Stomach (tissue), 9 donors: ENCODE data around the gene ANKS1B. TPM values are rescaled to one million over a fixed set of nuclear protein-coding genes. Genes with fewer than 3 reads are reported as not detected.

Experiments
- DNase-seq, 2 donors: peaks; one replicate each; pipeline versions ENCODE4 v3.0.0 to v3.0.0-alpha.2; 2013 to 2019
- H3K27ac ChIP-seq, 5 donors: fragments of 200-600 bp in 4 of 5; sonication (generic) in 4 of 5; one replicate each; pipeline ENCODE4 v1.5.1; 2013 to 2019; ENCODE audit warnings: mild to moderate bottlenecking in 1 of 5, moderate library complexity in 1 of 5
- H3K27me3 ChIP-seq, 3 donors: fragments of 200-600 bp; sonication (generic); one replicate each; pipeline ENCODE4 v1.5.1; 2017 to 2019; ENCODE audit warnings: mixed run types in 1 of 3
- H3K36me3 ChIP-seq, 4 donors: fragments of 200-600 bp; sonication (generic); 1 replicate in 3 of 4; 2 replicates in 1 of 4; pipeline ENCODE4 v1.5.1; 2016 to 2019
- H3K4me1 ChIP-seq, 4 donors: fragments of 200-600 bp; sonication (generic); one replicate each; pipeline ENCODE4 v1.5.1; 2016 to 2019
- H3K4me3 ChIP-seq, 4 donors: fragments of 200-600 bp; sonication (generic) in 3 of 4; one replicate each; pipeline ENCODE4 v1.5.1; 2016 to 2019; ENCODE audit warnings: mild to moderate bottlenecking in 1 of 4
- H3K9me3 ChIP-seq, 4 donors: fragments of 200-600 bp; sonication (generic); one replicate each; pipeline ENCODE4 v1.5.1; 2016 to 2019
- CTCF ChIP-seq, 7 experiments: fragments of 450-650 bp in 4 of 7; fragments of 200-600 bp in 3 of 7; sonication (generic) in 3 of 7; IDR thresholded peaks; one replicate each; pipeline ENCODE4 v1.5.1; 2016 to 2019; ENCODE audit warnings: antibody characterized with exemption in 7 of 7, control low read depth in 2 of 7, mild to moderate bottlenecking in 1 of 7
- EP300 ChIP-seq: sonication (generic); formaldehyde crosslinking; IDR thresholded peaks from one replicate; pipeline ENCODE4 v1.6.1; 2017; ENCODE audit warnings: antibody characterized with exemption
- POLR2A ChIP-seq, 4 donors: fragments of 450-650 bp; IDR thresholded peaks; one replicate each; pipeline ENCODE4 v1.6.1; 2016; ENCODE audit warnings: antibody characterized with exemption in 4 of 4, control low read depth in 2 of 4, mild to moderate bottlenecking in 1 of 4, moderate library complexity in 1 of 4
- POLR2AphosphoS5 ChIP-seq, 3 donors: sonication (generic); formaldehyde crosslinking; IDR thresholded peaks; one replicate each; pipeline ENCODE4 v1.6.1; 2016; ENCODE audit warnings: antibody characterized with exemption in 3 of 3
- WGBS, 5 donors: extraction: QIAGEN DNeasy Blood & Tissue Kit in 3 of 5; methylation state at CpG; one replicate each; pipeline versions ENCODE4 v1.1.5 to v1.1.7; 2013 to 2018; 5-methylcytosine and 5-hydroxymethylcytosine counted together
- intact Hi-C: fragments of 100-400 bp; cut with DNase I; formaldehyde crosslinking; loops from one replicate; pipeline ENCODE4 v1.15.1; 2023; ENCODE audit warnings: low total_unique reads
- polyA plus RNA-seq, 3 donors: library from polyadenylated mRNA; stranded (reverse); fragments of 200-250 nt; gene quantifications; one replicate each; pipeline ENCODE4 v1.2.3, GENCODE V29; 2013
- total RNA-seq, 5 donors: library from RNA; depleted of rRNA; stranded (reverse); fragments of >200 nt; gene quantifications; one replicate each; pipeline versions ENCODE4 v1.1.0 to v1.2.3, GENCODE V29; 2014 to 2016
- donor health status: healthy with polysubstance abuse.
- donor health status: Bipolar disorder and iron deficiency.
- donor health status: healthy.

ANKS1B gene
- total and polyA plus RNA-seq, 8 donors, result 0.73 to 26.8 (median 2.2) TPM; not detected in 2

- TF ChIP-seq CTCF (IDR thresholded peaks at IDR 0.05) (peak in 1 of 7 experiments; percentile 16), POLR2AphosphoS5 (IDR thresholded peaks at IDR 0.05) (no peak)
- peak in 1 of 2 donors; percentile 3 for DNase-seq
These were observed 365.2 kb downstream of the ANKS1B start for GRCh38 chr12:99619389-99620158.

DNA sequence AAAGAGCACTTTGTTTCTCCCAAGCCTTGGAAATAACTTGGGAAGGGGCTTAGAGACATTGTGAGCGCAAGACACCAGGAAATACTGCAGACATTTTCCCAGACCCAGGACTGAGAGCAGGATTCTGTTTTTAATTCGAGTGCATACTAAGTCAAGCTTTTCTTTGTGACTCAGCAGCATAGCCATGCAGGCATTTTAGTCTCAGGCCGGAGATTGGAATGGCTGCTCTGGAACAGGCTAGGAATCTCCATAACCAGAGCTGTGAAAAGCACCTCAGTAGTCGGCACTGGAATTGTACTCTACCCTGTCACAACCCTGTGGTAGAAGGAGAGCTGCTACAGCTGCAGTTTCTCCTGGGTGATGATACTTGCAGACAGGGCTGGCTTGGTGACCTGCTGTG is 366.1 kb downstream of the ANKS1B start:
- no peaks in the 10 kb centered on the region for H3K4me1 ChIP-seq
- DNase-seq, result no peak
- H3K9me3 ChIP-seq, result peaks cover 0 to 35% (median 22%) of the 10 kb centered on the region in 4 donors
- no peaks in the 10 kb centered on the region for H3K36me3 ChIP-seq
- WGBS, 5 donors, result 80 to 89% (median 84%) methylated on average over 3 to 4 of the region's 4 CpGs
- no peak overlapping the region for H3K27ac ChIP-seq
- intact Hi-C loops, result no loop called here
- no peak overlapping the region for H3K4me3 ChIP-seq
- H3K27me3 ChIP-seq, result no peaks in the 10 kb centered on the region
- TF ChIP-seq EP300, result no peak
- TF ChIP-seq CTCF (IDR thresholded peaks at IDR 0.05), result no peak
- no peak for TF ChIP-seq POLR2AphosphoS5 (IDR thresholded peaks at IDR 0.05)
- TF ChIP-seq POLR2A (IDR thresholded peaks at IDR 0.05), result no peak

More at GRCh38 chr12:99619389-99620158, 365.2 kb downstream of the ANKS1B start:
- no peak overlapping the region for H3K4me3 ChIP-seq
- no peaks in the 10 kb centered on the region for H3K4me1 ChIP-seq
- 47 to 68% (median 58%) methylated on average over 4 to 7 of the region's 7 CpGs for WGBS, 5 donors
- intact Hi-C loops, result no loop called here
- no peaks in the 10 kb centered on the region for H3K27me3 ChIP-seq
- no peaks in the 10 kb centered on the region for H3K36me3 ChIP-seq
- H3K9me3 ChIP-seq, result peaks cover 0 to 37% (median 22%) of the 10 kb centered on the region in 4 donors
- no peak overlapping the region for H3K27ac ChIP-seq

GRCh38 chr12:99611599-99611998 is 373.1 kb downstream of the ANKS1B start:
- Histone ChIP-seq H3K4me1 (no peaks in the 10 kb centered on the region), H3K4me3 (no peak overlapping the region), H3K27me3 (no peaks in the 10 kb centered on the region), H3K27ac (no peak overlapping the region), H3K36me3 (no peaks in the 10 kb centered on the region), H3K9me3 (peaks cover 0 to 15% (median 0%) of the 10 kb centered on the region in 4 donors)
- intact Hi-C loops, result no loop called here
- no peak for TF ChIP-seq EP300
- no peak for TF ChIP-seq POLR2A (IDR thresholded peaks at IDR 0.05)
- no peak for TF ChIP-seq CTCF (IDR thresholded peaks at IDR 0.05)
- TF ChIP-seq POLR2AphosphoS5 (IDR thresholded peaks at IDR 0.05), result no peak
- DNase-seq, result no peak
- 89 to 92% (median 91%) methylated on average over 3 of the region's 3 CpGs for WGBS, 5 donors

- Histone ChIP-seq H3K27ac (no peak overlapping the region), H3K4me3 (no peak overlapping the region), H3K36me3 (no peaks in the 10 kb centered on the region), H3K4me1 (no peaks in the 10 kb centered on the region), H3K9me3 (peaks cover 0 to 10% (median 0%) of the 10 kb centered on the region in 4 donors), H3K27me3 (no peaks in the 10 kb centered on the region)
- intact Hi-C loops, result no loop called here
- 62 to 65% (median 64%) methylated on average over 3 of the region's 3 CpGs for WGBS, 5 donors
- TF ChIP-seq POLR2AphosphoS5 (IDR thresholded peaks at IDR 0.05) (no peak), CTCF (IDR thresholded peaks at IDR 0.05) (no peak), POLR2A (IDR thresholded peaks at IDR 0.05) (no peak), EP300 (no peak)
- no peak for DNase-seq
These were observed 373.6 kb downstream of the ANKS1B start for GRCh38 chr12:99611117-99611516.
